IMR-90 (cell line): ENCODE measurements around the gene PHF21A.

ENCODE experiments used
- BHLHE40 ChIP-seq: fragments of 150-350 bp; IDR thresholded peaks from 2 replicates; pipeline ENCODE4 v1.6.1; 2016; ENCODE audit warnings: mild to moderate bottlenecking, low read depth, low read length
- CEBPB ChIP-seq: IDR thresholded peaks from 2 replicates; pipeline ENCODE4 v1.6.1; 2012; ENCODE audit warnings: low read depth, low read length, improper control_type of control experiment
- CHD1 ChIP-seq: IDR thresholded peaks from 2 replicates; pipeline ENCODE4 v1.6.1; 2012; ENCODE audit warnings: low read depth, low read length, improper control_type of control experiment
- CTCF ChIP-seq: conservative IDR thresholded peaks from 2 replicates; pipeline ENCODE4 v1.5.1; 2012; ENCODE audit warnings: mild to moderate bottlenecking, low read depth, low read length, improper control_type of control experiment
- FOS ChIP-seq: fragments of 150-350 bp; IDR thresholded peaks from 2 replicates; pipeline ENCODE4 v1.6.1; 2016; ENCODE audit warnings: low read depth, low read length
- MAFK ChIP-seq: IDR thresholded peaks from 2 replicates; pipeline ENCODE4 v1.6.1; 2012; ENCODE audit warnings: low read depth, low read length, improper control_type of control experiment
- MAZ ChIP-seq: IDR thresholded peaks from 2 replicates; pipeline ENCODE4 v1.6.1; 2012; ENCODE audit warnings: low read depth, mild to moderate bottlenecking, low read length, improper control_type of control experiment, moderate library complexity, borderline replicate concordance
- MXI1 ChIP-seq: IDR thresholded peaks from 2 replicates; pipeline ENCODE4 v1.6.1; 2012; ENCODE audit warnings: low read depth, mild to moderate bottlenecking, low read length, moderate library complexity, borderline replicate concordance
- POLR2A ChIP-seq: IDR thresholded peaks from 2 replicates; pipeline ENCODE4 v1.6.1; 2012; ENCODE audit warnings: mild to moderate bottlenecking, low read depth, low read length
- RAD21 ChIP-seq: IDR thresholded peaks from 2 replicates; pipeline ENCODE4 v1.6.1; 2012; ENCODE audit warnings: low read length, improper control_type of control experiment
- RCOR1 ChIP-seq: IDR thresholded peaks from 2 replicates; pipeline ENCODE4 v1.6.1; 2012; ENCODE audit warnings: mild to moderate bottlenecking, low read length, improper control_type of control experiment; ENCODE audit not compliant: insufficient replicate concordance
- RFX5 ChIP-seq: IDR thresholded peaks from 2 replicates; pipeline ENCODE4 v1.8.0; 2012; ENCODE audit warnings: low read depth, mild to moderate bottlenecking, low read length, moderate library complexity
- SMC3 ChIP-seq: fragments of 150-350 bp; IDR thresholded peaks from 2 replicates; pipeline ENCODE4 v1.6.1; 2016; ENCODE audit warnings: low read depth, mild to moderate bottlenecking, antibody characterized with exemption, low read length, moderate library complexity
- USF2 ChIP-seq: fragments of 150-350 bp; IDR thresholded peaks from 2 replicates; pipeline ENCODE4 v1.6.1; 2017; ENCODE audit warnings: mild to moderate bottlenecking, antibody characterized with exemption, low read length, low read depth

DNA sequence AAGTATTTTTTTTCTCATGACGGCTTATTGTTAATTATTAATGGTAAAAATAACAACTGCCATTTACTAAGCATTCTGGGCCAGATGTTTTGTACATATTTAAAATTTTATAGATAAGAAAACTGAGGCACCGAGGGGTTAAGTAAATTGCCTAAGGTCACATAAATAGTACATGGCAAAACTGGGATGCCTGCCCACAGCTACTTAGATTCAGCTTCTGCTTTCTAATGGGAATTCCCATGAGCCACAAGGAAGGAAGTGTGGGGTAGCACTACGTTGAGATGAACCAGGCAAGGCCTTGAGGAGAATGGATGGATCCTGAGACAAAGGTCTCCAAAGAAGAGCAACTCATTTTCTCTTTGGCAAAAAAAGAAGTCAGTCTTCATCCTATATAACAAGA is 11.9 kb upstream of the PHF21A start:
- TF ChIP-seq CHD1 (no peak), CTCF (no peak), MAZ (no peak), RCOR1 (no peak), POLR2A (no peak), RFX5 (no peak), CEBPB (no peak), MXI1 (no peak), USF2 (no peak), SMC3 (no peak), FOS (no peak), RAD21 (no peak), MAFK (no peak), BHLHE40 (no peak)
